ENCODE measurements around the gene EFCAB11.

Gene EFCAB11

GRCh38 chr14:89866458-89866857 lies 88.1 kb downstream of the EFCAB11 start:
- no peak for DNase-seq (ENCODE audit: low spot score)

GRCh38 chr14:89865153-89865552 lies 89.4 kb downstream of the EFCAB11 start:
- no peak for DNase-seq (ENCODE audit: low spot score)

GRCh38 chr14:89862856-89863255 lies 91.7 kb downstream of the EFCAB11 start:
- DNase-seq (ENCODE audit: low spot score) = no peak

GRCh38 chr14:89861630-89862029 lies 92.9 kb downstream of the EFCAB11 start:
- no peak for DNase-seq (ENCODE audit: low spot score)

GRCh38 chr14:89858089-89858488 lies 96.4 kb downstream of the EFCAB11 start:
- no peak for DNase-seq (ENCODE audit: low spot score)

GRCh38 chr14:89856871-89857345 lies 97.6 kb downstream of the EFCAB11 start:
- no peak for DNase-seq (ENCODE audit: low spot score)

- DNase-seq (ENCODE audit: low spot score) = no peak
Observed at GRCh38 chr14:89855961-89856656, 98.4 kb downstream of the EFCAB11 start.

- DNase-seq (ENCODE audit: low spot score) = no peak
Observed at GRCh38 chr14:89853936-89854693, 100.4 kb downstream of the EFCAB11 start.

- no peak for DNase-seq (ENCODE audit: low spot score)
Observed at GRCh38 chr14:89851106-89851505, 103.4 kb downstream of the EFCAB11 start.

GRCh38 chr14:89849931-89850330 lies 104.6 kb downstream of the EFCAB11 start:
- DNase-seq (ENCODE audit: low spot score) = no peak

- DNase-seq (ENCODE audit: low spot score) = no peak
Observed at GRCh38 chr14:89848165-89848564, 106.4 kb downstream of the EFCAB11 start.

- no peak for DNase-seq (ENCODE audit: low spot score)
Observed at GRCh38 chr14:89845346-89845745, 109.2 kb downstream of the EFCAB11 start.

GRCh38 chr14:89844508-89844907 lies 110.0 kb downstream of the EFCAB11 start:
- DNase-seq (ENCODE audit: low spot score) = no peak

GRCh38 chr14:89842837-89843236 lies 111.7 kb downstream of the EFCAB11 start:
- no peak for DNase-seq (ENCODE audit: low spot score)

- no peak for DNase-seq (ENCODE audit: low spot score)
Observed at GRCh38 chr14:89841851-89842250, 112.7 kb downstream of the EFCAB11 start.

GRCh38 chr14:89836830-89837469 lies 117.6 kb downstream of the EFCAB11 start:
- DNase-seq (ENCODE audit: low spot score) = no peak

- DNase-seq (ENCODE audit: low spot score) = no peak
Observed at GRCh38 chr14:89833661-89834060, 120.9 kb downstream of the EFCAB11 start.

GRCh38 chr14:89833120-89833532 lies 121.4 kb downstream of the EFCAB11 start:
- no peak for DNase-seq (ENCODE audit: low spot score)

GRCh38 chr14:89828471-89829165 lies 125.9 kb downstream of the EFCAB11 start:
- no peak for DNase-seq (ENCODE audit: low spot score)

- DNase-seq (ENCODE audit: low spot score) = no peak
Observed at GRCh38 chr14:89827265-89827664, 127.3 kb downstream of the EFCAB11 start.

GRCh38 chr14:89826596-89826995 lies 127.9 kb downstream of the EFCAB11 start:
- no peak for DNase-seq (ENCODE audit: low spot score)

GRCh38 chr14:89823743-89824142 lies 130.8 kb downstream of the EFCAB11 start:
- no peak for DNase-seq (ENCODE audit: low spot score)
